ENCODE measurements around the gene NEMP2.
"Not testable (repeated sequence)": the region's sequence is repeated elsewhere in the genome, so short reads cannot be mapped to it uniquely, and the experiment has no call there.

The NEMP2 gene

GRCh38 chr2:190524928-190525327, 9.6 kb downstream of the NEMP2 start:
- DNase-seq: no peak

GRCh38 chr2:190519975-190520767, 14.4 kb downstream of the NEMP2 start:
- no peak for DNase-seq

- no peak for DNase-seq
These were observed 17.1 kb downstream of the NEMP2 start for GRCh38 chr2:190517468-190517867.

- no peak for DNase-seq
These were observed 18.8 kb downstream of the NEMP2 start for GRCh38 chr2:190515687-190516086.

GRCh38 chr2:190514676-190515075, 19.8 kb downstream of the NEMP2 start:
- no peak for DNase-seq

- DNase-seq: no peak
These were observed 20.6 kb downstream of the NEMP2 start for GRCh38 chr2:190513877-190514276.

- DNase-seq: no peak
These were observed 21.9 kb downstream of the NEMP2 start for GRCh38 chr2:190512539-190513095.

- no peak for DNase-seq
These were observed 23.4 kb downstream of the NEMP2 start for GRCh38 chr2:190511104-190511503.

GRCh38 chr2:190509895-190510294, 24.6 kb downstream of the NEMP2 start:
- not testable (repeated sequence) for DNase-seq

- DNase-seq: no peak
These were observed 27.4 kb downstream of the NEMP2 start for GRCh38 chr2:190507135-190507534.

- no peak for DNase-seq
These were observed 27.9 kb downstream of the NEMP2 start for GRCh38 chr2:190506666-190507065.

- DNase-seq: no peak
These were observed 28.8 kb downstream of the NEMP2 start for GRCh38 chr2:190505696-190506095.

- DNase-seq: no peak
These were observed 29.6 kb downstream of the NEMP2 start for GRCh38 chr2:190504912-190505311.

GRCh38 chr2:190503088-190503487, 31.4 kb downstream of the NEMP2 start:
- DNase-seq: no peak

GRCh38 chr2:190501702-190502407, 32.7 kb downstream of the NEMP2 start:
- DNase-seq: no peak

GRCh38 chr2:190501231-190501630, 33.3 kb downstream of the NEMP2 start:
- no peak for DNase-seq

- DNase-seq: no peak
These were observed 34.4 kb downstream of the NEMP2 start for GRCh38 chr2:190500054-190500502.

- DNase-seq: no peak
These were observed 35.2 kb downstream of the NEMP2 start for GRCh38 chr2:190499273-190499672.

GRCh38 chr2:190497428-190497827, 37.1 kb downstream of the NEMP2 start:
- DNase-seq: no peak

- DNase-seq: not testable (repeated sequence)
These were observed 39.8 kb downstream of the NEMP2 start for GRCh38 chr2:190494600-190495227.

- DNase-seq: no peak
These were observed 41.4 kb downstream of the NEMP2 start for GRCh38 chr2:190493095-190493494.

- DNase-seq: no peak
These were observed 44.0 kb downstream of the NEMP2 start for GRCh38 chr2:190490502-190490901.

- DNase-seq: no peak
These were observed 45.0 kb downstream of the NEMP2 start for GRCh38 chr2:190489475-190489874.

Measured in activated gamma-delta T cell treated with Interleukin-2 at 50 U/mL for 16 hours (primary cell).